KOPT-K1 (cell line): ENCODE measurements around the gene ARFGEF3.

ENCODE experiments used
- H3K27ac ChIP-seq: fragments of 200-600 bp; sonication (generic); 2 replicates; pipeline ENCODE4 v1.5.1; 2016; ENCODE audit warnings: antibody characterized with exemption, mild to moderate bottlenecking, low read depth, low read length; ENCODE audit not compliant: poor library complexity, severe bottlenecking
- H3K36me3 ChIP-seq: fragments of 200-600 bp; sonication (generic); 2 replicates; pipeline ENCODE4 v1.5.1; 2017; ENCODE audit warnings: antibody characterized with exemption, mild to moderate bottlenecking, low read length, moderate library complexity; ENCODE audit not compliant: insufficient read depth
- H3K9me3 ChIP-seq: fragments of 200-600 bp; sonication (generic); 2 replicates; pipeline ENCODE4 v1.5.1; 2017; ENCODE audit warnings: antibody characterized with exemption, low read length, mild to moderate bottlenecking; ENCODE audit not compliant: insufficient read depth, poor library complexity, severe bottlenecking

Gene ARFGEF3

DNA sequence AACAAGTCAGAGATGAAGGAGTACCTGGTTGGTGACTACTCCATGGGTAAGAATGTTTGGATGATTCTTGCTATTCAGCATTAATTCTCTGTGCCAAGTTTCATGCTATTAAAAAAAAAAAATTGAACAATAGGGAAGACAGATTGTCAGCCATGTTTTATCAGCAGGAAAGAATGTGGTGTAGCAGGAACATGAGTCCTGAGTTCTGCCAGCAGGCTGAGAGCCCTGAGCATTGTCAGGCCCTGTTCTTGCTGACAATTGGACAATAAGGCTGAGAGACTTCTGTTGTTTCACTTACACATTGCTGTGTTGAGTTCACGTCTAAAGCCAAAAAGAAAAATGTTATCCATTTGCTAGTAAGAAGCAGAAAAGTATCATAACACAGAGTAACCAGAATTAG lies 145.6 kb downstream of the ARFGEF3 start:
- Histone ChIP-seq H3K27ac (no peak overlapping the region), H3K36me3 (no peaks in the 10 kb centered on the region)

DNA sequence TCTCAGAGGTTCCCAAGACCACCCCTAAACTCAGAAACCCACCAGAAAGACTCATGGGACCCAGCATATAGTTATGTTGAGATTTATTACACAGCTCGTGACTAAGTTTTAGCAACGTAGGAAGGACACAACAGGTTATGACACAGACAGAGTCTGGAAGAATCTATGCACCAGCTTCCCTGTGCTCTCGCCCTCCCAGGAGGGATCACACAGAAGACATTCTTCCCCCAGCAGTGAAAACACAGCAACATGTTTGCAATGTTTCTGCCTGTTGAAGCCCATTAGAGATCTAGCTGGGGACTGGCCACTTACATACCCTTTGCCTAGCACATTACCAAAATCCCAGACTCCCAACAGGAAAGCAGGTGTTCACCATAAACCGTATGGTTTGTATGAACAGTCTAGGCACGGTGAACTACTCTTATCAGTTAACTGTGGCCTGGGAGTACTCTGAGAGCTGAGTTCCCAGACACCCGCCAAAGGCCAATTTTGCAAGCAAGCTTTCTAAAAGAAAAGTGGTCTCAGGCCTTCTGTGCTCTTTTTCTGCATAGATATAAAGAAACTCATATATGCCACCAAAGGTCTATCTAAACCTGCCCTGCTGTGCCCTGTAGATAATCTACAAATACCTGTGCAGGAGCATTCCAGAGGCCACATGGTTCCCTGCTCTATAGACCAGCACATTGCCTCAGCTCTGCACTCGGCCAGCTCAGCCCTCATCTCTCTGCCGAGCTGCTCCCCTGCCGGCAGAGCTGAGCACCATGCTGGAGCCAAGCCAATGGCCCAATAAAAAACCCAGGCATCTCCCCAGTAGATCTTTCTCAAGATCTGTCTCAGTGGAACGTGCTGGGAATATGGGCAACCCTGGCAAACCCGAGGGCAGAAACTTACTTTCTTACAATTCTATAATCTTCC lies 146.3 kb downstream of the ARFGEF3 start:
- Histone ChIP-seq H3K9me3 (no peaks in the 10 kb centered on the region), H3K27ac (no peak overlapping the region), H3K36me3 (no peaks in the 10 kb centered on the region)

More for the DNA sequence above, 145.6 kb downstream of the ARFGEF3 start:
- no peaks in the 10 kb centered on the region for H3K9me3 ChIP-seq

DNA sequence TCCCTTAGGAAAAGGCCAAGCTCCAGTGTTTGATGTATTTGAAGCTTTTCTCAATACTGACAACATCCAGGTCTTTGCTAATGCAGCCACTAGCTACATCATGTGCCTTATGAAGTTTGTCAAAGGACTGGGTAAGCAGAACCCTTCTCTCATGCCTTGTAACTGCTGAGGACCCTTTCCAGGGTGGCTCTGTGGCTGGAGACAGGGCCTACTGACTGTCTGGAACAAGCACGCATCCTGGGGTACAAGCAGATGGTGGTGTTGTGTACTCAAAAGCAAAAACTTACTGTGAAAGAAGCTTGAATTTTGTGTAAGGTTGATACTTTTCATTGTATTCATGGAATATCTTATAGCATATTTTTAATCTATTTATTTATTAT lies 147.0 kb downstream of the ARFGEF3 start:
- no peaks in the 10 kb centered on the region for H3K9me3 ChIP-seq
- no peaks in the 10 kb centered on the region for H3K36me3 ChIP-seq
- no peak overlapping the region for H3K27ac ChIP-seq

DNA sequence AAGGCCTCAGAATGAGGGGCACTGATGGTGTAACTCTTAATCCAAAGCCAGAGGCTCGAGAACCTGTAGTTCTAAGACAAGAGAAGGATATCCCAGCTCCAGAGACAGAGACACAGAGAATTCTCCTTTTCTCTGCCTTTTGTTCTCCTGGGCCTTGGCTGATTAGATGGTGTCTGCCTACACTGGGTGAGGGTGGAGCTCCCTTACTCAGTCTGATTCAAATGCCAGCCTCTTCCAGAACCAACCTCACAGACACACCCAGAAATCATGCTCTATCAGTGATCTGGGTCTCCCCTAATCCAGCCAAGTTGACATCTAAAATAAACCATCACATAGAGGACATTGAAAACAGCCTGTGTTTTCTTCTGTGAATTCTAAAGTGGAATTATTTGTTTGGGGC lies 148.0 kb downstream of the ARFGEF3 start:
- no peaks in the 10 kb centered on the region for H3K36me3 ChIP-seq
- no peaks in the 10 kb centered on the region for H3K9me3 ChIP-seq
- H3K27ac ChIP-seq = no peak overlapping the region

DNA sequence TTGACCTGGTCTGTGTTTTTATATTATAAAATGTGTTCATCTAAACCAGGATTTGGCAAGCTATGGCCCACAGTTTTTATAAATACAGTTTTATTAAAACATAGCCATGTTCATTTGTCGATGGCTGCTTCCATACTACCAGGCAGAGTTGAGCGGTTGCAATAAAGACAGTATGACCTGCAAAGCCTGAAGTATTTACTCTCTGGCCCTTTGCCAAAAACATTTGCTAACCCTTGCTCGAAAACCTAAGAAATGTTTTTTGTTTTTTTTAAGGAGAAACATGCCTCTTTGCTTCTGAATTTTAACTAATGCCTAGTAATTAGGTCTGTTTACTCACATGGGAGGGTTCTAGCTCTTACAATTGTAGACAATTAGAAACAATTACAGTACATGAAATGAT lies 148.6 kb downstream of the ARFGEF3 start:
- Histone ChIP-seq H3K36me3 (no peaks in the 10 kb centered on the region), H3K27ac (no peak overlapping the region), H3K9me3 (no peaks in the 10 kb centered on the region)

DNA sequence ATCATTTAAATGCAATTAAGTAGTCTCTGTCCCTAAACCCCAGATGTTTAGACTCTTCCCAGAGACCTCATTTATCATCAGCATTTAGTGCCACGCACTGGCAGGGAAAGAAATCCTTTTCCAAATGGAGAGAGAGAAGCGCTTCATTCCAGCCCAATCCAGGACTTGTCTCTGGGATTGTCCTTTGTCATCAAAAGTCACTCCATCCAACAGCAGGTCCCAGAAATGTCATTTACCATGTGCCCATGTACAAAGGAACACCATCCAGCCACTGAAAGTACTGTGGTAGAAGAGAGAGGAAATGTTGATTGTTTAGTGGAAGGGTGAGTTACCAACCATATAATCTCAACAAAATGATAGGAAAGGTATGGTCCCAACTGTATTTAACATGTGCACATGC lies 149.1 kb downstream of the ARFGEF3 start:
- Histone ChIP-seq H3K27ac (no peak overlapping the region), H3K36me3 (no peaks in the 10 kb centered on the region), H3K9me3 (no peaks in the 10 kb centered on the region)

- no peak overlapping the region for H3K27ac ChIP-seq
Measured at GRCh38 chr6:138311268-138311667, 149.5 kb downstream of the ARFGEF3 start.

GRCh38 chr6:138318741-138319375 lies 157.1 kb downstream of the ARFGEF3 start:
- Histone ChIP-seq H3K36me3 (no peaks in the 10 kb centered on the region), H3K9me3 (no peaks in the 10 kb centered on the region), H3K27ac (no peak overlapping the region)

More at GRCh38 chr6:138311268-138311667, 149.5 kb downstream of the ARFGEF3 start:
- no peaks in the 10 kb centered on the region for H3K36me3 ChIP-seq
- H3K9me3 ChIP-seq = no peaks in the 10 kb centered on the region

GRCh38 chr6:138321934-138322333 lies 160.2 kb downstream of the ARFGEF3 start:
- H3K27ac ChIP-seq = no peak overlapping the region
- H3K9me3 ChIP-seq = no peaks in the 10 kb centered on the region
- H3K36me3 ChIP-seq = no peaks in the 10 kb centered on the region

DNA sequence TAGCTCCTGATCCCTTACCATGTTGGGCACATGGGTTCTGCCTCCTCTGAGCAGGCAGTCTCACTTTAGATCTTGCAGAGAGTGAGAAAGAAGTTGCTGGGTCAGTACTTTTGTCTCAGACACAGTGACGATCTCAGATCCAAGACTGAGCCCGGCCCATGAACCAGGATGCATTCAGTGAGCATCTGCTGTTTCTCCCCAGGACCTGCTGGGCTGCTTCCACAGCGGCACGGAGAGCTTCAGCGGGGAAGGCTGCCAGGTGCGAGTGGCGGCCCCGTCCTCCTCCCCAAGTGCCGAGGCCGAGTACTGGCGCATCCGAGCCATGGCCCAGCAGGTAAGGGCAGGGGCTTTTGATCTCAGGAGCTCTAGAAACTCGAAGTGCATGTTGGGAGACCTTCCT lies 162.1 kb downstream of the ARFGEF3 start:
- H3K9me3 ChIP-seq = no peaks in the 10 kb centered on the region
- no peak overlapping the region for H3K27ac ChIP-seq

GRCh38 chr6:138328210-138328609 lies 166.5 kb downstream of the ARFGEF3 start:
- Histone ChIP-seq H3K36me3 (no peaks in the 10 kb centered on the region), H3K9me3 (no peaks in the 10 kb centered on the region), H3K27ac (no peak overlapping the region)

More for the DNA sequence above, 162.1 kb downstream of the ARFGEF3 start:
- no peaks in the 10 kb centered on the region for H3K36me3 ChIP-seq

- H3K36me3 ChIP-seq = no peaks in the 10 kb centered on the region
- no peak overlapping the region for H3K27ac ChIP-seq
- H3K9me3 ChIP-seq = no peaks in the 10 kb centered on the region
Measured at GRCh38 chr6:138330763-138331162, 169.0 kb downstream of the ARFGEF3 start.

GRCh38 chr6:138331444-138331843 lies 169.7 kb downstream of the ARFGEF3 start:
- no peak overlapping the region for H3K27ac ChIP-seq
- H3K9me3 ChIP-seq = no peaks in the 10 kb centered on the region

GRCh38 chr6:138331984-138332383 lies 170.2 kb downstream of the ARFGEF3 start:
- Histone ChIP-seq H3K27ac (no peak overlapping the region), H3K36me3 (no peaks in the 10 kb centered on the region)

More at GRCh38 chr6:138331444-138331843, 169.7 kb downstream of the ARFGEF3 start:
- H3K36me3 ChIP-seq = no peaks in the 10 kb centered on the region

GRCh38 chr6:138334000-138334399 lies 172.3 kb downstream of the ARFGEF3 start:
- H3K9me3 ChIP-seq = no peaks in the 10 kb centered on the region
- H3K36me3 ChIP-seq = no peaks in the 10 kb centered on the region
- H3K27ac ChIP-seq = no peak overlapping the region

More at GRCh38 chr6:138331984-138332383, 170.2 kb downstream of the ARFGEF3 start:
- H3K9me3 ChIP-seq = no peaks in the 10 kb centered on the region
